HEK293 (cell line): Measurements from ENCODE around the gene ITGB2.

Experiments
- EGR2 ChIP-seq: fragments of 450-650 bp; formaldehyde crosslinking; IDR thresholded peaks from 2 replicates; pipeline ENCODE4 v1.5.1; 2016; ENCODE audit warnings: low read depth, missing biosample characterization, missing genetic modification characterization
- GLIS1 ChIP-seq: fragments of 450-650 bp; formaldehyde crosslinking; IDR thresholded peaks from 2 replicates; pipeline ENCODE4 v1.5.1; 2016; ENCODE audit warnings: missing biosample characterization, missing genetic modification characterization
- GLIS2 ChIP-seq: fragments of 450-650 bp; formaldehyde crosslinking; IDR thresholded peaks from 2 replicates; pipeline ENCODE4 v1.5.1; 2016; ENCODE audit warnings: missing biosample characterization, missing genetic modification characterization
- KLF1 ChIP-seq: fragments of 450-650 bp; formaldehyde crosslinking; IDR thresholded peaks from 2 replicates; pipeline ENCODE4 v1.5.1; 2016; ENCODE audit warnings: missing biosample characterization, missing genetic modification characterization
- PRDM10 ChIP-seq: fragments of 450-650 bp; formaldehyde crosslinking; IDR thresholded peaks from 2 replicates; pipeline ENCODE4 v1.5.1; 2016; ENCODE audit warnings: missing biosample characterization, missing genetic modification characterization
- SP2 ChIP-seq: fragments of 450-650 bp; formaldehyde crosslinking; IDR thresholded peaks from 2 replicates; pipeline ENCODE4 v1.5.1; 2016; ENCODE audit warnings: missing biosample characterization, missing genetic modification characterization
- SP3 ChIP-seq: fragments of 450-650 bp; formaldehyde crosslinking; IDR thresholded peaks from 2 replicates; pipeline ENCODE4 v1.5.1; 2016; ENCODE audit warnings: missing biosample characterization, missing genetic modification characterization
- ZBTB20 ChIP-seq: fragments of 450-650 bp; formaldehyde crosslinking; IDR thresholded peaks from 2 replicates; pipeline ENCODE4 v1.5.1; 2016; ENCODE audit warnings: missing biosample characterization, missing genetic modification characterization
- ZBTB8A ChIP-seq: fragments of 450-650 bp; formaldehyde crosslinking; IDR thresholded peaks from 2 replicates; pipeline ENCODE4 v1.5.1; 2016; ENCODE audit warnings: missing biosample characterization, missing genetic modification characterization
- ZFP41 ChIP-seq: fragments of 450-650 bp; formaldehyde crosslinking; IDR thresholded peaks from 2 replicates; pipeline ENCODE4 v1.5.1; 2016; ENCODE audit warnings: missing biosample characterization, missing genetic modification characterization, borderline replicate concordance
- ZIC2 ChIP-seq: fragments of 450-650 bp; formaldehyde crosslinking; IDR thresholded peaks from 2 replicates; pipeline ENCODE4 v1.5.1; 2016; ENCODE audit warnings: missing biosample characterization, missing genetic modification characterization
- ZNF146 ChIP-seq: fragments of 450-650 bp; formaldehyde crosslinking; IDR thresholded peaks from 2 replicates; pipeline ENCODE4 v1.5.1; 2016; ENCODE audit warnings: missing biosample characterization, missing genetic modification characterization
- ZNF16 ChIP-seq: fragments of 450-650 bp; formaldehyde crosslinking; IDR thresholded peaks from 2 replicates; pipeline ENCODE4 v1.5.1; 2016; ENCODE audit warnings: low read depth, missing biosample characterization, missing genetic modification characterization
- ZNF335 ChIP-seq: fragments of 450-650 bp; formaldehyde crosslinking; conservative IDR thresholded peaks from 2 replicates; pipeline ENCODE4 v1.5.1; 2016; ENCODE audit warnings: missing biosample characterization, missing genetic modification characterization
- ZNF394 ChIP-seq: fragments of 450-650 bp; formaldehyde crosslinking; IDR thresholded peaks from 2 replicates; pipeline ENCODE4 v1.5.1; 2016; ENCODE audit warnings: missing biosample characterization, missing genetic modification characterization, mild to moderate bottlenecking, moderate library complexity, borderline replicate concordance
- ZNF423 ChIP-seq: fragments of 450-650 bp; formaldehyde crosslinking; IDR thresholded peaks from 2 replicates; pipeline ENCODE4 v1.5.1; 2016; ENCODE audit warnings: missing biosample characterization, missing genetic modification characterization
- ZNF549 ChIP-seq: fragments of 450-650 bp; IDR thresholded peaks from 2 replicates; pipeline ENCODE4 v1.5.1; 2018; ENCODE audit warnings: missing biosample characterization, missing genetic modification characterization, mild to moderate bottlenecking, inconsistent platforms, moderate library complexity
- ZNF560 ChIP-seq: fragments of 450-650 bp; formaldehyde crosslinking; IDR thresholded peaks from 2 replicates; pipeline ENCODE4 v1.5.1; 2017; ENCODE audit warnings: missing biosample characterization, missing genetic modification characterization, borderline replicate concordance
- ZNF623 ChIP-seq: fragments of 450-650 bp; formaldehyde crosslinking; IDR thresholded peaks from 2 replicates; pipeline ENCODE4 v1.5.1; 2016; ENCODE audit warnings: missing biosample characterization, missing genetic modification characterization
- ZNF658 ChIP-seq: fragments of 450-650 bp; formaldehyde crosslinking; IDR thresholded peaks from 2 replicates; pipeline ENCODE4; 2016; ENCODE audit warnings: missing biosample characterization, missing genetic modification characterization
- ZNF677 ChIP-seq: fragments of 450-650 bp; IDR thresholded peaks from 2 replicates; pipeline ENCODE4 v1.5.0; 2018; ENCODE audit warnings: missing biosample characterization, mild to moderate bottlenecking, missing genetic modification characterization, moderate library complexity
- TF ChIP-seq, protein P1 (sequence below): fragments of 450-650 bp; formaldehyde crosslinking; IDR thresholded peaks from 2 replicates; pipeline ENCODE4 v1.5.1; 2016; ENCODE audit warnings: missing biosample characterization, missing genetic modification characterization, borderline replicate concordance
- TF ChIP-seq, protein P2 (sequence below): fragments of 450-650 bp; IDR thresholded peaks from 2 replicates; pipeline ENCODE4 v1.5.1; 2018; ENCODE audit warnings: missing biosample characterization, mild to moderate bottlenecking, missing genetic modification characterization
- TF ChIP-seq, protein P3 (sequence below): fragments of 450-650 bp; formaldehyde crosslinking; IDR thresholded peaks from 2 replicates; pipeline ENCODE4 v1.5.1; 2016; ENCODE audit warnings: missing biosample characterization, missing genetic modification characterization
- TF ChIP-seq, protein P4 (sequence below): fragments of 450-650 bp; formaldehyde crosslinking; IDR thresholded peaks from 2 replicates; pipeline ENCODE4 v1.5.1; 2016; ENCODE audit warnings: missing biosample characterization, missing genetic modification characterization

The ITGB2 gene

GRCh38 chr21:44845418-44846223, 75.1 kb downstream of the ITGB2 start (continued):
- TF ChIP-seq ZBTB20 = 0 out of 2 replicates have a peak, but pooled peaks have one; percentile 20
- TF ChIP-seq ZNF658 = no peak
- TF ChIP-seq ZNF16 = peak; percentile 74; the same call in 1 of the 2 replicates
- 0 out of 2 replicates have a peak, but pooled peaks have one; percentile 13 for TF ChIP-seq ZBTB8A (tag by site-specific recombination)
- peak; percentile 89 for TF ChIP-seq KLF1
- TF ChIP-seq, protein P1, sequence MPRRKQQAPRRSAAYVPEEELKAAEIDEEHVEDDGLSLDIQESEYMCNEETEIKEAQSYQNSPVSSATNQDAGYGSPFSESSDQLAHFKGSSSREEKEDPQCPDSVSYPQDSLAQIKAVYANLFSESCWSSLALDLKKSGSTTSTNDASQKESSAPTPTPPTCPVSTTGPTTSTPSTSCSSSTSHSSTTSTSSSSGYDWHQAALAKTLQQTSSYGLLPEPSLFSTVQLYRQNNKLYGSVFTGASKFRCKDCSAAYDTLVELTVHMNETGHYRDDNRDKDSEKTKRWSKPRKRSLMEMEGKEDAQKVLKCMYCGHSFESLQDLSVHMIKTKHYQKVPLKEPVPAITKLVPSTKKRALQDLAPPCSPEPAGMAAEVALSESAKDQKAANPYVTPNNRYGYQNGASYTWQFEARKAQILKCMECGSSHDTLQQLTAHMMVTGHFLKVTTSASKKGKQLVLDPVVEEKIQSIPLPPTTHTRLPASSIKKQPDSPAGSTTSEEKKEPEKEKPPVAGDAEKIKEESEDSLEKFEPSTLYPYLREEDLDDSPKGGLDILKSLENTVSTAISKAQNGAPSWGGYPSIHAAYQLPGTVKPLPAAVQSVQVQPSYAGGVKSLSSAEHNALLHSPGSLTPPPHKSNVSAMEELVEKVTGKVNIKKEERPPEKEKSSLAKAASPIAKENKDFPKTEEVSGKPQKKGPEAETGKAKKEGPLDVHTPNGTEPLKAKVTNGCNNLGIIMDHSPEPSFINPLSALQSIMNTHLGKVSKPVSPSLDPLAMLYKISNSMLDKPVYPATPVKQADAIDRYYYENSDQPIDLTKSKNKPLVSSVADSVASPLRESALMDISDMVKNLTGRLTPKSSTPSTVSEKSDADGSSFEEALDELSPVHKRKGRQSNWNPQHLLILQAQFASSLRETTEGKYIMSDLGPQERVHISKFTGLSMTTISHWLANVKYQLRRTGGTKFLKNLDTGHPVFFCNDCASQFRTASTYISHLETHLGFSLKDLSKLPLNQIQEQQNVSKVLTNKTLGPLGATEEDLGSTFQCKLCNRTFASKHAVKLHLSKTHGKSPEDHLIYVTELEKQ (tag by site-specific recombination) = no peak
- TF ChIP-seq ZNF623 = no peak
- TF ChIP-seq EGR2 (tag by site-specific recombination) = 0 out of 2 replicates have a peak, but pooled peaks have one; percentile 21
- TF ChIP-seq ZNF146 (tag by site-specific recombination) = no peak
- TF ChIP-seq, protein P2, sequence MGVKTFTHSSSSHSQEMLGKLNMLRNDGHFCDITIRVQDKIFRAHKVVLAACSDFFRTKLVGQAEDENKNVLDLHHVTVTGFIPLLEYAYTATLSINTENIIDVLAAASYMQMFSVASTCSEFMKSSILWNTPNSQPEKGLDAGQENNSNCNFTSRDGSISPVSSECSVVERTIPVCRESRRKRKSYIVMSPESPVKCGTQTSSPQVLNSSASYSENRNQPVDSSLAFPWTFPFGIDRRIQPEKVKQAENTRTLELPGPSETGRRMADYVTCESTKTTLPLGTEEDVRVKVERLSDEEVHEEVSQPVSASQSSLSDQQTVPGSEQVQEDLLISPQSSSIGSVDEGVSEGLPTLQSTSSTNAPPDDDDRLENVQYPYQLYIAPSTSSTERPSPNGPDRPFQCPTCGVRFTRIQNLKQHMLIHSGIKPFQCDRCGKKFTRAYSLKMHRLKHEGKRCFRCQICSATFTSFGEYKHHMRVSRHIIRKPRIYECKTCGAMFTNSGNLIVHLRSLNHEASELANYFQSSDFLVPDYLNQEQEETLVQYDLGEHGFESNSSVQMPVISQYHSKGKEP = no peak
- no peak for TF ChIP-seq ZNF677 (tag by site-specific recombination)
- peak; percentile 58; the same call in 1 of the 2 replicates for TF ChIP-seq ZNF335 (tag by site-specific recombination)
- TF ChIP-seq, protein P3, sequence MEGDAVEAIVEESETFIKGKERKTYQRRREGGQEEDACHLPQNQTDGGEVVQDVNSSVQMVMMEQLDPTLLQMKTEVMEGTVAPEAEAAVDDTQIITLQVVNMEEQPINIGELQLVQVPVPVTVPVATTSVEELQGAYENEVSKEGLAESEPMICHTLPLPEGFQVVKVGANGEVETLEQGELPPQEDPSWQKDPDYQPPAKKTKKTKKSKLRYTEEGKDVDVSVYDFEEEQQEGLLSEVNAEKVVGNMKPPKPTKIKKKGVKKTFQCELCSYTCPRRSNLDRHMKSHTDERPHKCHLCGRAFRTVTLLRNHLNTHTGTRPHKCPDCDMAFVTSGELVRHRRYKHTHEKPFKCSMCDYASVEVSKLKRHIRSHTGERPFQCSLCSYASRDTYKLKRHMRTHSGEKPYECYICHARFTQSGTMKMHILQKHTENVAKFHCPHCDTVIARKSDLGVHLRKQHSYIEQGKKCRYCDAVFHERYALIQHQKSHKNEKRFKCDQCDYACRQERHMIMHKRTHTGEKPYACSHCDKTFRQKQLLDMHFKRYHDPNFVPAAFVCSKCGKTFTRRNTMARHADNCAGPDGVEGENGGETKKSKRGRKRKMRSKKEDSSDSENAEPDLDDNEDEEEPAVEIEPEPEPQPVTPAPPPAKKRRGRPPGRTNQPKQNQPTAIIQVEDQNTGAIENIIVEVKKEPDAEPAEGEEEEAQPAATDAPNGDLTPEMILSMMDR (tag by site-specific recombination) = peak; percentile 77
- TF ChIP-seq SP2 (tag by site-specific recombination) = peak; percentile 62
- 0 out of 2 replicates have a peak, but pooled peaks have one; percentile 18 for TF ChIP-seq PRDM10 (tag by site-specific recombination)
- TF ChIP-seq GLIS2 = peak; percentile 94
- peak; percentile 74; the same call in 1 of the 2 replicates for TF ChIP-seq ZNF423 (tag by site-specific recombination)
- TF ChIP-seq SP3 (tag by site-specific recombination) = peak; percentile 63
- no peak for TF ChIP-seq ZNF549 (tag by site-specific recombination)
- TF ChIP-seq, protein P4, sequence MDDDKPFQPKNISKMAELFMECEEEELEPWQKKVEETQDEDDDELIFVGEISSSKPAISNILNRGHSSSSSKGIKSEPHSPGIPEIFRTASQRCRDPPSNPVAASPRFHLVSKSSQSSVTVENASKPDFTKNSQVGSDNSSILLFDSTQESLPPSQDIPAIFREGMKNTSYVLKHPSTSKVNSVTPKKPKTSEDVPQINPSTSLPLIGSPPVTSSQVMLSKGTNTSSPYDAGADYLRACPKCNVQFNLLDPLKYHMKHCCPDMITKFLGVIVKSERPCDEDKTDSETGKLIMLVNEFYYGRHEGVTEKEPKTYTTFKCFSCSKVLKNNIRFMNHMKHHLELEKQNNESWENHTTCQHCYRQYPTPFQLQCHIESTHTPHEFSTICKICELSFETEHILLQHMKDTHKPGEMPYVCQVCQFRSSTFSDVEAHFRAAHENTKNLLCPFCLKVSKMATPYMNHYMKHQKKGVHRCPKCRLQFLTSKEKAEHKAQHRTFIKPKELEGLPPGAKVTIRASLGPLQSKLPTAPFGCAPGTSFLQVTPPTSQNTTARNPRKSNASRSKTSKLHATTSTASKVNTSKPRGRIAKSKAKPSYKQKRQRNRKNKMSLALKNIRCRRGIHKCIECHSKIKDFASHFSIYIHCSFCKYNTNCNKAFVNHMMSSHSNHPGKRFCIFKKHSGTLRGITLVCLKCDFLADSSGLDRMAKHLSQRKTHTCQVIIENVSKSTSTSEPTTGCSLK (tag by site-specific recombination) = no peak
- TF ChIP-seq ZIC2 (tag by site-specific recombination) = peak; percentile 91
- TF ChIP-seq GLIS1 (tag by site-specific recombination) = peak; percentile 82
- peak; percentile 82 for TF ChIP-seq ZNF394 (tag by site-specific recombination)
- no peak for TF ChIP-seq ZFP41 (tag by site-specific recombination)
- no peak for TF ChIP-seq ZNF560 (tag by site-specific recombination)
